ENCODE results near the gene HTR1D.

HTR1D gene

GRCh38 chr1:23178414-23178813 is 38.9 kb downstream of the HTR1D start:
- CTCF ChIA-PET = interaction anchor here (0.8 to 20.7 kb wide), 3 partner anchors 9 to 84 kb away, joined by 4 to 641 read pairs (median 6); partner anchors contain the start of gene LUZP1
- no peak for TF ChIP-seq CTCF (IDR thresholded peaks at IDR 0.05; ENCODE audit: control extremely low read depth, extremely low read depth, low read depth, missing control alignments)
- POLR2A ChIA-PET = no interaction called here
- no peak for DNase-seq (ENCODE audit: extremely low spot score)

GRCh38 chr1:23177438-23178380 is 39.6 kb downstream of the HTR1D start:
- DNase-seq (ENCODE audit: extremely low spot score) = peak; percentile 85
- ChIA-PET POLR2A (no interaction called here), CTCF (interaction anchor here (0.8 to 20.7 kb wide), 3 partner anchors 9 to 83 kb away, joined by 4 to 641 read pairs (median 6); partner anchors contain the start of gene LUZP1)
- no peak for TF ChIP-seq CTCF (IDR thresholded peaks at IDR 0.05; ENCODE audit: control extremely low read depth, extremely low read depth, low read depth, missing control alignments)

- no peak for TF ChIP-seq CTCF (IDR thresholded peaks at IDR 0.05; ENCODE audit: control extremely low read depth, extremely low read depth, low read depth, missing control alignments)
- no peak for DNase-seq (ENCODE audit: extremely low spot score)
- ChIA-PET POLR2A (no interaction called here), CTCF (interaction anchor here (14.6 to 20.7 kb wide), 2 partner anchors 8 to 82 kb away, joined by 123 to 641 read pairs; no protein-coding TSS in a partner anchor)
Observed at GRCh38 chr1:23177031-23177430, 40.3 kb downstream of the HTR1D start.

GRCh38 chr1:23174426-23175110 is 42.7 kb downstream of the HTR1D start:
- TF ChIP-seq CTCF (IDR thresholded peaks at IDR 0.05; ENCODE audit: control extremely low read depth, extremely low read depth, low read depth, missing control alignments) = no peak
- no peak for DNase-seq (ENCODE audit: extremely low spot score)
- POLR2A ChIA-PET = no interaction called here
- CTCF ChIA-PET = interaction anchor here (0.8 to 20.7 kb wide), 5 partner anchors 10 to 80 kb away, joined by 3 to 641 read pairs (median 3); no protein-coding TSS in a partner anchor

GRCh38 chr1:23171181-23171755 is 46.0 kb downstream of the HTR1D start:
- CTCF ChIA-PET = interaction anchor here (14.6 to 20.7 kb wide), 2 partner anchors 14 to 77 kb away, joined by 123 to 641 read pairs; no protein-coding TSS in a partner anchor
- POLR2A ChIA-PET = no interaction called here
- no peak for DNase-seq (ENCODE audit: extremely low spot score)
- TF ChIP-seq CTCF (IDR thresholded peaks at IDR 0.05; ENCODE audit: control extremely low read depth, extremely low read depth, low read depth, missing control alignments) = no peak

All from GM10248 (cell line).